ENCODE data around the gene RASD1. TPM values are rescaled to one million over a fixed set of nuclear protein-coding genes. Genes with fewer than 3 reads are reported as not detected.
"Not testable (repeated sequence)": the region's sequence is repeated elsewhere in the genome, so short reads cannot be mapped to it uniquely, and the experiment has no call there.

Gene RASD1
- total RNA-seq, 4 donors from 2014 or later, result 25.5 to 79.9 (median 40.6) TPM

DNA sequence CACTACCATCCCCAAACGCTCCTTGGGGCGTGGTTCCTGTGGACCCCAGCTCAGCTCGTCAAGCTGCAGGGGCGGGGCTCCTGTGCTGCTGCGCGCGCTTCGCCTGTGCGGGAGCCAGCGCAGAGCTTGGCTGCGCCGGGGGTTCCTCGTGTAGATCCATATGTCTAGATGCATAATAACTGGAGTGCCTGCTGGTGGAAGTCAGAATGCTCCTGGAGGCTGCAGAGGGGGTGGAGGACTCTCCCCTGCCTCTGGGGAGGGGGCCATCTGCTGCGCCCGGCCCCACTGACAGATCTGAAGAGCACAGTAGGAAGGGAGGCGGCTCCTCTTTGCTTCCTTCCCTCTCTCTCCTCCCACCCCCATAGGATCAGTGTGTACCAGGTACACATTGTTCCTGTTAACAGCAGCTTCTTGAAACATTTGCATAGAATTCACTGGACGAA lies 4.6 kb downstream of the RASD1 start:
- WGBS, 2 donors, result 72 to 87% methylated on average over 6 to 17 of the region's 17 CpGs
- TF ChIP-seq, protein P1, sequence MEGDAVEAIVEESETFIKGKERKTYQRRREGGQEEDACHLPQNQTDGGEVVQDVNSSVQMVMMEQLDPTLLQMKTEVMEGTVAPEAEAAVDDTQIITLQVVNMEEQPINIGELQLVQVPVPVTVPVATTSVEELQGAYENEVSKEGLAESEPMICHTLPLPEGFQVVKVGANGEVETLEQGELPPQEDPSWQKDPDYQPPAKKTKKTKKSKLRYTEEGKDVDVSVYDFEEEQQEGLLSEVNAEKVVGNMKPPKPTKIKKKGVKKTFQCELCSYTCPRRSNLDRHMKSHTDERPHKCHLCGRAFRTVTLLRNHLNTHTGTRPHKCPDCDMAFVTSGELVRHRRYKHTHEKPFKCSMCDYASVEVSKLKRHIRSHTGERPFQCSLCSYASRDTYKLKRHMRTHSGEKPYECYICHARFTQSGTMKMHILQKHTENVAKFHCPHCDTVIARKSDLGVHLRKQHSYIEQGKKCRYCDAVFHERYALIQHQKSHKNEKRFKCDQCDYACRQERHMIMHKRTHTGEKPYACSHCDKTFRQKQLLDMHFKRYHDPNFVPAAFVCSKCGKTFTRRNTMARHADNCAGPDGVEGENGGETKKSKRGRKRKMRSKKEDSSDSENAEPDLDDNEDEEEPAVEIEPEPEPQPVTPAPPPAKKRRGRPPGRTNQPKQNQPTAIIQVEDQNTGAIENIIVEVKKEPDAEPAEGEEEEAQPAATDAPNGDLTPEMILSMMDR (IDR thresholded peaks at IDR 0.05), result no peak
- no peak for TF ChIP-seq POLR2A (IDR thresholded peaks at IDR 0.05)
- intact Hi-C loops (cut with DNase I; ENCODE audit: low total_unique reads), result no loop called here
- no peak for DNase-seq (ENCODE audit: low spot score in 2 of 2)
- H3K4me3 ChIP-seq (ENCODE audit: low read depth, poor library complexity, severe bottlenecking), result no peak overlapping the region

DNA sequence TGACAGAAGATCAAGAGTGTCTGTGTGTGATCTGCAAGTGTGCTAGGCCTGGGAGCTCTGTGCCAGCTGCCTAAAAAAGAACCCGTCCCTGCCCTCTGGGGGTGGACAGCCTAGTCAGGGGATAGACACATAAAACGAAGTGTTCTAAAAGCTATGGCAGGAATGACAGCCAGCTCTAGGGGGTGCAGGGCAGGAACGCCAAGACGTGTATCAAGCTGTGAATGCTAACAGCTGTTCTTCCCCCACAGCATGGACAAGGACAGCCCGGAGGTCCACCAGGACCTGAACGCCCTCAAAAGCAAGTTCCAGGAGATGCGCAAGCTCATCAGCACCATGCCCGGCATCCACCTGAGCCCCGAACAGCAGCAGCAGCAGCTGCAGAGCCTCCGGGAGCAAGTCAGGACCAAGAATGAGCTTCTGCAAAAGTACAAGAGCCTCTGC lies 5.1 kb downstream of the RASD1 start:
- DNase-seq (ENCODE audit: low spot score in 2 of 2), result no peak
- intact Hi-C loops (cut with DNase I; ENCODE audit: low total_unique reads), result no loop called here
- H3K4me3 ChIP-seq (ENCODE audit: low read depth, poor library complexity, severe bottlenecking), result no peak overlapping the region
- 77 to 79% methylated on average over 10 of the region's 10 CpGs for whole genome bisulfite sequencing, 2 donors
- TF ChIP-seq, protein P1 (IDR thresholded peaks at IDR 0.05), result no peak
- no peak for TF ChIP-seq POLR2A (IDR thresholded peaks at IDR 0.05)

DNA sequence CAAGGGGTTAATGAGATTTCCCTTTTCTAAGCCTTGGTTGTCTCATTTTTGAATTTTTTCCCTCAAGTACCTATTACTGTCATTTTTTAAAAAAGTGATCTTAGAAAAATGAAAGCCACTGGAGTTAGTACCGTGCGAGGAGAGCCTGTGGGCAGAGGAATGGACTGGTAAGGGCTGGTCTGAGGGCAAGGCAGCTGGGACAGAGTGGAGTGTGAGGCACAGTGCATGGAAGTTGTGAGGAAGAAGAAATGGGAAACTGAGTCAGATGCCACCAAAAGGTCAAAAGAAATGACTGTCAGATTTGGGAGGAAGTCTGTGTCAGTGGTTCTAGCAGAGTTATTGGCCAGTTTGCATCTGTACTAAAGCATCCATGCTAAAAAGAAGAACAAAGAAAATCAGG lies 8.2 kb downstream of the RASD1 start:
- TF ChIP-seq POLR2A (IDR thresholded peaks at IDR 0.05), result no peak
- TF ChIP-seq, protein P1 (IDR thresholded peaks at IDR 0.05), result no peak
- DNase-seq (ENCODE audit: low spot score in 2 of 2), result no peak
- intact Hi-C loops (cut with DNase I; ENCODE audit: low total_unique reads), result no loop called here
- WGBS, 2 donors, result 45 to 50% methylated on average over 2 of the region's 2 CpGs
- H3K4me3 ChIP-seq (ENCODE audit: low read depth, poor library complexity, severe bottlenecking), result no peak overlapping the region

DNA sequence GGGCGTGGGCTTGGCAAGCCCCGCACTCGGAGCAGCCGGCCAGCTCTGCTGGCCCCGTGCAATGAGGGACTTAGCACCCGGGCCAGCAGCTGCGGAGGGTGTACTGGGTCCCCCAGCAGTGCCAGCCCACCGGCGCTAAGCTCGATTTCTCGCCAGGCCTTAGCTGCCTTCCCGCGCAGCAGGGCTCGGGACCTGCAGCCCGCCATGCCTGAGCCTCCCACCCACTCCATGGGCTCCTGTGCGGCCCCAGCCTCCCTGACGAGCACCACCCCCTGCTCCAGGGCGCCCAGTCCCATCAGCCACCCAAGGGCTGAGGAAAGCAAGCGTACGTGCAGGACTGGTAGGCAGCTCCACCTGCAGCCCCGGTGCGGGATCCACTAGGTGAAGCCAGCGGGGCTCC lies 9.8 kb downstream of the RASD1 start:
- DNase-seq (ENCODE audit: low spot score in 2 of 2); H3K4me3 ChIP-seq (ENCODE audit: low read depth, poor library complexity, severe bottlenecking); intact Hi-C loops (cut with DNase I; ENCODE audit: low total_unique reads): not testable (repeated sequence)
- WGBS, 2 donors, result 95 to 97% methylated on average over 10 to 18 of the region's 23 CpGs

DNA sequence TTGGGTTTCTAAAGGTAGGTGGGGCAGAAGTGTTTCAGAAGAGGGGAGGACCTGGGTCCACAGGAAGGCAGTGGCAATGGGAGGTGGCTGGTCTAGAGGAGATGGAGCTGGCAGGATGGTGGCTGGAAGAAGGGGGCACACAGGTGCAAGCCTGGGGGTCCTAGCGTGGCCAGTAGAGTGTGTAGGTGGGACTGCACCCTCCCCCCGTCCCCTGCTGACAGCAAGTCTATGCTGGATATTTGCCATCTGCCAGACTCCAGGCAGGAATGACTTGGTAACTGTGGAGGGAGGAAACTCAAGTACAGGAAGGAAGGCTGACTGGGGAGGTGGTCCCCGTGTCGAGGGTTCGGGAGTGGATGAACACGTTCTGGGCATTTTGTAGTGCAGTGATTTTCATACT lies 10.8 kb downstream of the RASD1 start:
- H3K4me3 ChIP-seq (ENCODE audit: low read depth, poor library complexity, severe bottlenecking), result no peak overlapping the region
- no peak for TF ChIP-seq POLR2A (IDR thresholded peaks at IDR 0.05)
- TF ChIP-seq, protein P1 (IDR thresholded peaks at IDR 0.05), result no peak
- WGBS, 2 donors, result 91 to 92% methylated on average over 6 of the region's 6 CpGs
- intact Hi-C loops (cut with DNase I; ENCODE audit: low total_unique reads), result no loop called here
- DNase-seq (ENCODE audit: low spot score in 2 of 2), result no peak

DNA sequence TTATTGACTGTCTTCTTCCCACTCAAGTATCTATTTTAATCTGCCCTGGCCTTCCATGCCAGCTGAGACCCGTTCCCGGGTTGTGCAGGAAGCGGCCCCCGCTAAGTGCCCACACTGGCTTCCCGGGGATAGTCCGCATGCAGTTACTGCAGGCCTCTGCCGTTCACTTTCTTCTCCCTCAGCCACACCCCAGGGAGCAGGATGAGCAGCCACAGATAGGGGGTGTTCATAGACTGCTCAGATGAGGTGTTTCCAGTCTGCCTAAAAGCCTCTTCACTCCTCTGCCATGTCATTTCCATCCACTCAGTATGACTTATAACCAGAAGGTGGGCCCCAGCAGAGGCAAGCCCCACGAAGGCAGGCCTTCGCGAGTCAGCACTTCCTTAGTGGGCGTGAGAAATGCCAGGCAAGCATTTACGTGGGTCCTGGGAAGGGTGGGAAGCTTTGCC lies 11.7 kb downstream of the RASD1 start:
- WGBS, 2 donors, result 51 to 71% methylated on average over 12 of the region's 12 CpGs
- TF ChIP-seq, protein P1 (IDR thresholded peaks at IDR 0.05), result no peak
- TF ChIP-seq POLR2A (IDR thresholded peaks at IDR 0.05), result no peak
- intact Hi-C loops (cut with DNase I; ENCODE audit: low total_unique reads), result no loop called here

More for the DNA sequence above, 11.7 kb downstream of the RASD1 start:
- DNase-seq (ENCODE audit: low spot score in 2 of 2), result no peak
- no peak overlapping the region for H3K4me3 ChIP-seq (ENCODE audit: low read depth, poor library complexity, severe bottlenecking)

Measured in lower leg skin (tissue), 4 donors.